Stomach (tissue), 9 donors: ENCODE measurements around the gene BHMT. TPM values are rescaled to one million over a fixed set of nuclear protein-coding genes. Genes with fewer than 3 reads are reported as not detected.

Source experiments
- DNase-seq, 2 donors: peaks; one replicate each; pipeline versions ENCODE4 v3.0.0 to v3.0.0-alpha.2; 2013 to 2019
- H3K27ac ChIP-seq, 5 donors: fragments of 200-600 bp in 4 of 5; sonication (generic) in 4 of 5; one replicate each; pipeline ENCODE4 v1.5.1; 2013 to 2019; ENCODE audit warnings: mild to moderate bottlenecking in 1 of 5, moderate library complexity in 1 of 5
- H3K27me3 ChIP-seq, 3 donors: fragments of 200-600 bp; sonication (generic); one replicate each; pipeline ENCODE4 v1.5.1; 2017 to 2019; ENCODE audit warnings: mixed run types in 1 of 3
- H3K36me3 ChIP-seq, 4 donors: fragments of 200-600 bp; sonication (generic); 1 replicate in 3 of 4; 2 replicates in 1 of 4; pipeline ENCODE4 v1.5.1; 2016 to 2019
- H3K4me1 ChIP-seq, 4 donors: fragments of 200-600 bp; sonication (generic); one replicate each; pipeline ENCODE4 v1.5.1; 2016 to 2019
- H3K4me3 ChIP-seq, 4 donors: fragments of 200-600 bp; sonication (generic) in 3 of 4; one replicate each; pipeline ENCODE4 v1.5.1; 2016 to 2019; ENCODE audit warnings: mild to moderate bottlenecking in 1 of 4
- H3K9me3 ChIP-seq, 4 donors: fragments of 200-600 bp; sonication (generic); one replicate each; pipeline ENCODE4 v1.5.1; 2016 to 2019
- CTCF ChIP-seq, 7 experiments: fragments of 450-650 bp in 4 of 7; fragments of 200-600 bp in 3 of 7; sonication (generic) in 3 of 7; IDR thresholded peaks; one replicate each; pipeline ENCODE4 v1.5.1; 2016 to 2019; ENCODE audit warnings: antibody characterized with exemption in 7 of 7, control low read depth in 2 of 7, mild to moderate bottlenecking in 1 of 7
- EP300 ChIP-seq: sonication (generic); formaldehyde crosslinking; IDR thresholded peaks from one replicate; pipeline ENCODE4 v1.6.1; 2017; ENCODE audit warnings: antibody characterized with exemption
- POLR2A ChIP-seq, 4 donors: fragments of 450-650 bp; IDR thresholded peaks; one replicate each; pipeline ENCODE4 v1.6.1; 2016; ENCODE audit warnings: antibody characterized with exemption in 4 of 4, control low read depth in 2 of 4, mild to moderate bottlenecking in 1 of 4, moderate library complexity in 1 of 4
- POLR2AphosphoS5 ChIP-seq, 3 donors: sonication (generic); formaldehyde crosslinking; IDR thresholded peaks; one replicate each; pipeline ENCODE4 v1.6.1; 2016; ENCODE audit warnings: antibody characterized with exemption in 3 of 3
- WGBS, 5 donors: extraction: QIAGEN DNeasy Blood & Tissue Kit in 3 of 5; methylation state at CpG; one replicate each; pipeline versions ENCODE4 v1.1.5 to v1.1.7; 2013 to 2018; 5-methylcytosine and 5-hydroxymethylcytosine counted together
- intact Hi-C: fragments of 100-400 bp; cut with DNase I; formaldehyde crosslinking; loops from one replicate; pipeline ENCODE4 v1.15.1; 2023; ENCODE audit warnings: low total_unique reads
- polyA plus RNA-seq, 3 donors: library from polyadenylated mRNA; stranded (reverse); fragments of 200-250 nt; gene quantifications; one replicate each; pipeline ENCODE4 v1.2.3, GENCODE V29; 2013
- total RNA-seq, 5 donors: library from RNA; depleted of rRNA; stranded (reverse); fragments of >200 nt; gene quantifications; one replicate each; pipeline versions ENCODE4 v1.1.0 to v1.2.3, GENCODE V29; 2014 to 2016
- donor health status: healthy with polysubstance abuse.
- donor health status: Bipolar disorder and iron deficiency.
- donor health status: healthy.

The BHMT gene
- total and polyA plus RNA-seq, 8 donors, result 0.53 to 4.0 (median 2.6) TPM; not detected in 3

GRCh38 chr5:79074641-79075040 is 37.0 kb upstream of the BHMT start:
- H3K27me3 ChIP-seq, result peaks cover 0 to 8% (median 4%) of the 10 kb centered on the region in 3 donors
- TF ChIP-seq CTCF (IDR thresholded peaks at IDR 0.05) (no peak), POLR2AphosphoS5 (IDR thresholded peaks at IDR 0.05) (no peak), EP300 (no peak), POLR2A (IDR thresholded peaks at IDR 0.05) (no peak)
- H3K4me1 ChIP-seq, result peaks cover 0 to 31% (median 14%) of the 10 kb centered on the region in 4 donors
- peaks cover 0 to 5% (median 0%) of the 10 kb centered on the region in 4 donors for H3K36me3 ChIP-seq
- no peak overlapping the region for H3K27ac ChIP-seq
- intact Hi-C loops, result no loop called here
- H3K9me3 ChIP-seq, result peaks cover 0 to 6% (median 3%) of the 10 kb centered on the region in 4 donors
- WGBS, 5 donors, result 71 to 79% (median 75%) methylated on average over 6 of the region's 6 CpGs
- H3K4me3 ChIP-seq, result no peak overlapping the region
- no peak for DNase-seq

- no peak for DNase-seq
- intact Hi-C loops, result no loop called here
- 78 to 91% (median 85%) methylated on average over 11 of the region's 11 CpGs for WGBS, 5 donors
These were observed 35.8 kb upstream of the BHMT start for GRCh38 chr5:79075646-79076426.

GRCh38 chr5:79076819-79077218 is 34.8 kb upstream of the BHMT start:
- peaks cover 0 to 6% (median 3%) of the 10 kb centered on the region in 4 donors for H3K9me3 ChIP-seq
- TF ChIP-seq EP300, result no peak
- no peak for TF ChIP-seq POLR2AphosphoS5 (IDR thresholded peaks at IDR 0.05)
- WGBS, 5 donors, result 74 to 84% (median 79%) methylated on average over 4 of the region's 4 CpGs

More at GRCh38 chr5:79075646-79076426, 35.8 kb upstream of the BHMT start:
- Histone ChIP-seq H3K4me1 (peaks cover 0 to 19% (median 9%) of the 10 kb centered on the region in 4 donors), H3K27ac (peak overlapping the region in 1 of 5 donors; percentile 35), H3K36me3 (peaks cover 0 to 17% (median 0%) of the 10 kb centered on the region in 4 donors), H3K9me3 (peaks cover 0 to 6% (median 3%) of the 10 kb centered on the region in 4 donors), H3K27me3 (no peaks in the 10 kb centered on the region), H3K4me3 (no peak overlapping the region)
- TF ChIP-seq CTCF (IDR thresholded peaks at IDR 0.05) (no peak), EP300 (no peak), POLR2AphosphoS5 (IDR thresholded peaks at IDR 0.05) (no peak), POLR2A (IDR thresholded peaks at IDR 0.05) (no peak)

GRCh38 chr5:79077680-79078365 is 33.8 kb upstream of the BHMT start:
- H3K27ac ChIP-seq, result peak overlapping the region in 1 of 5 donors; percentile 35
- H3K4me1 ChIP-seq, result peaks cover 0 to 18% (median 7%) of the 10 kb centered on the region in 4 donors
- peaks cover 0 to 6% (median 3%) of the 10 kb centered on the region in 4 donors for H3K9me3 ChIP-seq
- intact Hi-C loops, result no loop called here
- TF ChIP-seq POLR2A (IDR thresholded peaks at IDR 0.05) (no peak), EP300 (no peak), POLR2AphosphoS5 (IDR thresholded peaks at IDR 0.05) (no peak), CTCF (IDR thresholded peaks at IDR 0.05) (no peak)
- H3K4me3 ChIP-seq, result no peak overlapping the region
- peaks cover 0 to 23% (median 0%) of the 10 kb centered on the region in 4 donors for H3K36me3 ChIP-seq
- WGBS, 5 donors, result 49 to 68% (median 56%) methylated on average over 3 of the region's 3 CpGs
- peak in 1 of 2 donors; percentile 14 for DNase-seq
- no peaks in the 10 kb centered on the region for H3K27me3 ChIP-seq

More at GRCh38 chr5:79076819-79077218, 34.8 kb upstream of the BHMT start:
- peaks cover 0 to 18% (median 7%) of the 10 kb centered on the region in 4 donors for H3K4me1 ChIP-seq
- H3K27ac ChIP-seq, result peak overlapping the region in 1 of 5 donors; percentile 35
- no peak overlapping the region for H3K4me3 ChIP-seq
- DNase-seq, result no peak
- no peaks in the 10 kb centered on the region for H3K27me3 ChIP-seq
- H3K36me3 ChIP-seq, result peaks cover 0 to 23% (median 0%) of the 10 kb centered on the region in 4 donors
- intact Hi-C loops, result no loop called here
